Fibroblast of mammary gland (primary cell): ENCODE data around the gene RIPK3.
"Not testable (repeated sequence)": the region's sequence is repeated elsewhere in the genome, so short reads cannot be mapped to it uniquely, and the experiment has no call there.

Experiments
- DNase-seq: peaks from one replicate; pipeline ENCODE4 v3.0.0-alpha.2; 2010; ENCODE audit warnings: low read depth
- H3K4me3 ChIP-seq: 2 replicates; pipeline ENCODE4 v1.5.1; 2011; ENCODE audit warnings: low read depth, mild to moderate bottlenecking, low read length, moderate library complexity; ENCODE audit not compliant: control insufficient read depth
- CTCF ChIP-seq: conservative IDR thresholded peaks from 2 replicates; pipeline ENCODE4 v1.5.1; 2011; ENCODE audit warnings: low read depth, low read length, inconsistent platforms; ENCODE audit not compliant: control insufficient read depth, insufficient read depth

Gene RIPK3

DNA sequence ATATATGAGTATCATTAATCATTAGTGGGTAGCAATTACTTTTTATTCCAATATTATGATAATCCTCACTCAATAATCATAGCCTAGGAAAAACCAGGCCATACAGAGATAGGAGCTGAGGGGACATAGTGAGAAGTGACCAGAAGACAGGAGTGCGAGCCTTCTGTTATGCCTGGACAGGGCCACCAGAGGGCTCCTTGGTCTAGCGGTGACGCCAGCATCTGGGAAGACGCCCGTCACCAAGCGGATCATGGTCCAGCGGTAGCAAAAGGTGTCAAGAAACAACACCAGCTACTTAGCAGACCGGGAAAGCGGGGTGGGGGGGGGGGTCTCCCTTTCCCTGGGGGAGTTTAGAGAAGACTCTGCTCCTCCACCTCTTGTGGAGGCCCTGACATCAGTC is 11.9 kb downstream of the RIPK3 start:
- peak; percentile 34 for DNase-seq
- not testable (repeated sequence) for H3K4me3 ChIP-seq
- peak; percentile 23 for TF ChIP-seq CTCF

GRCh38 chr14:24327303-24327702 is 12.5 kb downstream of the RIPK3 start:
- H3K4me3 ChIP-seq: no peak overlapping the region
- TF ChIP-seq CTCF: no peak
- DNase-seq: no peak

- no peak for TF ChIP-seq CTCF
- no peak overlapping the region for H3K4me3 ChIP-seq
- DNase-seq: no peak
Observed at GRCh38 chr14:24325963-24326362, 13.8 kb downstream of the RIPK3 start.

DNA sequence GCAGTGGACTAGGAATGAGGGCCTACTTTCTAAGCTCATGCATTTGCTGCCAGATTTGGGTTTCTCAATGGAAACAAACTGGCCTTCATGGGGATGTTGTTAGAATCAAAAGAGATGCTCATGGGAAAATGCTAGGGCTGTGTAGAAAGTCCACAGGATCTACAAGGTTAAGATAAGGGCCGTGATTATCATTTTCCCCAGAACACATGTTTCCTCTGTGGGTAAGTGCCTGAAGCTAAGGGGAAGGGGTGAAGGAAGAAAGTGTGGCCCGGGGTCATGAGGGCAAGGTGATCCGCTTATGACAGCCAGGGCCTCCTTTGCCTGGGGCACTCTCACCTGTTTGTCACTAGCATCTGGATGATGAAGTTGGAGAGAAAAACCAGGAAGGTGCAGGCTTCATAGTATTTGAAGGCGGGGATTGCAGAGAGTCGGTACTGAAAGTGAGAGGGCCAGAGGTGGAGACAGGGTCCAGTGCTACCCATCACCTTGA is 14.7 kb downstream of the RIPK3 start:
- TF ChIP-seq CTCF: no peak
- DNase-seq: no peak
- no peak overlapping the region for H3K4me3 ChIP-seq

DNA sequence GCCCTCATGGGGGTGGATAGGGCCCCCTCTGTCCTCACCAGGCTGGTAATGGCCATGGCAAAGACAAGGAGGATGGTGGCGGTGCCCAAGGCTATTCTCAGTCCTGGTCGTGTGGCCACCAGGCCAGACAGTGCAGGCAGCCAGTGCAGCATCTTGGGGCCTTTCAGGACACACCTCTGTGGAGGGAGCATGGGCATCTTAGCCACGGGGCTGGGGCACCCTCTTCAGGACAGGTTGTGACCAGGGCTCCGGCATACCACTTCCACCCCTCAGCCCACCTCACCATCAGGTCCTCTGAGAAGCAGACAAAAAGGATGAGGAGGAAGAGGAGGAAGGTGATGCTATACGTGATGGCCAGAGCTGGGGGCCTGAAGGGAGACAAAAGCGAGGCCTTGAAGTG is 15.8 kb downstream of the RIPK3 start:
- TF ChIP-seq CTCF: no peak
- no peak for DNase-seq
- H3K4me3 ChIP-seq: no peak overlapping the region

DNA sequence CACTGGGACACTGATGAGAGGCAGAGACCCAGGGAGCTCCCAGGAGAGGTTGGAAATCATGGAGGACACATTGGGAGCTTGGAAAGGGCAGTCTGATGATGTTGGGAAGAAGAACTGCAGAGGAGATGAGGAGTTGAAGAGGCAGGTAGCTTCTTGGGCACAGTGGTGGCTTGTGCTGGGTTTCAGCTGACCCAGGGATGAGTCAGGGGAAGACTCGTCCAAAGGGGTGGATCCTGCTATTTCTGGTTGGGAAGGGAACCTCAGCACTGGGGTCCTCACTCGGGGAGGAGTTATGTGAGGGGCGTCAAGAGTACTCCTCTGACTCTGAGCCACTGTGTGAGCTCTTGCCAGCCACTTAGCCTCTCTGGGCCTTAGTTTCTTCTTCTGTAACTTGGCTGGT is 16.4 kb downstream of the RIPK3 start:
- TF ChIP-seq CTCF: no peak
- no peak for DNase-seq
- H3K4me3 ChIP-seq: no peak overlapping the region

DNA sequence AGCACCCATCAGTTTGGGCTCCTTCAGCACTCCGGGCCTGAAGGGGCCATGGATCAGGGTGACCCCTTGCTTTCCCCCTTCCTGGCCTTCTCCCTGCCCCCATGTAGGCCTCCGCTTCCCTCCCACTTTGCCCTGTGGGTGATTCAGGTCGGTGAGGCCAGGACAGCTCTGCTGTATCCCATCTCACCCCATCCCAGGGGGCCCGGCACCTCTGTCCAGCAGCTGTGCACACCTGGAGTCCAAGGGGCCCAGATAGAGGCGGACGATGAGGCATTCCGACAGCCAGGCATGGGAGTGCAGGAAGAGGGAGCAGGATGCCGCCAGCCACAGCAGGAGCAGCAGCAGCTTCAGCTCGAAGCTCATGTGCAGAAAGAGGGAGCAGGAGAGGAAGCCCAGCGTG is 17.1 kb downstream of the RIPK3 start:
- no peak for DNase-seq
- no peak overlapping the region for H3K4me3 ChIP-seq
- TF ChIP-seq CTCF: no peak
